Upper lobe of left lung (tissue), 6 donors: Measurements from ENCODE around the gene DZIP1. TPM values are rescaled to one million over a fixed set of nuclear protein-coding genes. Genes with fewer than 3 reads are reported as not detected.

Experiments used
- ATAC-seq, 2 donors: fragments of 200-7000 bp; cut with Tn5 transposase; one replicate each; pipeline ENCODE4 v1.9.1; 2022; ENCODE audit warnings: mild to moderate bottlenecking in 2 of 2, moderate library complexity in 2 of 2; ENCODE audit not compliant: low FRiP score in 2 of 2
- DNase-seq, 2 donors: peaks; one replicate each; pipeline ENCODE4 v3.0.0-alpha.2; 2019 to 2020
- H3K27ac ChIP-seq, 4 donors: fragments of 200-600 bp; sonication (generic); one replicate each; pipeline ENCODE4 v1.5.1; 2016 to 2019
- H3K27me3 ChIP-seq, 4 donors: fragments of 200-600 bp; sonication (generic); one replicate each; pipeline ENCODE4 v1.5.1; 2017 to 2019
- H3K36me3 ChIP-seq, 4 donors: fragments of 200-600 bp; sonication (generic); one replicate each; pipeline ENCODE4 v1.5.1; 2016 to 2019
- H3K4me1 ChIP-seq, 4 donors: fragments of 200-600 bp; sonication (generic); one replicate each; pipeline ENCODE4 v1.5.1; 2018 to 2019
- H3K4me3 ChIP-seq, 4 donors: fragments of 200-600 bp; sonication (generic); one replicate each; pipeline ENCODE4 v1.5.1; 2017 to 2019; ENCODE audit warnings: mild to moderate bottlenecking in 2 of 4, moderate library complexity in 1 of 4
- H3K9me3 ChIP-seq, 4 donors: fragments of 200-600 bp; sonication (generic); one replicate each; pipeline ENCODE4 v1.5.1; 2018 to 2019
- EP300 ChIP-seq, 4 donors: sonication (generic); formaldehyde crosslinking; IDR thresholded peaks; one replicate each; pipeline ENCODE4 v1.5.1; 2017; ENCODE audit warnings: antibody characterized with exemption in 4 of 4, control low read depth in 2 of 4
- POLR2A ChIP-seq, 4 donors: fragments of 450-650 bp; IDR thresholded peaks; one replicate each; pipeline ENCODE4 v1.5.1; 2016 to 2017; ENCODE audit warnings: antibody characterized with exemption in 4 of 4, mild to moderate bottlenecking in 2 of 4
- POLR2AphosphoS5 ChIP-seq, 2 donors: sonication (generic); formaldehyde crosslinking; IDR thresholded peaks; one replicate each; pipeline ENCODE4 v1.5.1; 2017; ENCODE audit warnings: antibody characterized with exemption in 2 of 2
- WGBS, 2 donors: methylation state at CpG; one replicate each; pipeline ENCODE4 v1.1.5; 2017 to 2018; 5-methylcytosine and 5-hydroxymethylcytosine counted together
- total RNA-seq, 6 donors: library from RNA; depleted of rRNA in 4 of 6; stranded (reverse); fragments of >200 nt in 4 of 6; gene quantifications; one replicate each; pipeline versions ENCODE4 v1.1.0 to v1.2.1, GENCODE V29; 2016 to 2021
- TF ChIP-seq, protein P1 (sequence below), 6 experiments: fragments of 450-650 bp in 4 of 6; fragments of 200-600 bp in 2 of 6; sonication (generic) in 2 of 6; IDR thresholded peaks; one replicate each; pipeline ENCODE4 v1.5.1; 2016 to 2019; ENCODE audit warnings: antibody characterized with exemption in 6 of 6
- donor health status: DM: no; HTN: no; CAD: no; lungs with moderate emphysema.
- donor health status: DM: no; HTN: yes; CAD: no; lungs with severe emphysema.

Gene DZIP1
- total RNA-seq, 6 donors from 2014 or later = 4.8 to 18.4 (median 8.7) TPM

DNA sequence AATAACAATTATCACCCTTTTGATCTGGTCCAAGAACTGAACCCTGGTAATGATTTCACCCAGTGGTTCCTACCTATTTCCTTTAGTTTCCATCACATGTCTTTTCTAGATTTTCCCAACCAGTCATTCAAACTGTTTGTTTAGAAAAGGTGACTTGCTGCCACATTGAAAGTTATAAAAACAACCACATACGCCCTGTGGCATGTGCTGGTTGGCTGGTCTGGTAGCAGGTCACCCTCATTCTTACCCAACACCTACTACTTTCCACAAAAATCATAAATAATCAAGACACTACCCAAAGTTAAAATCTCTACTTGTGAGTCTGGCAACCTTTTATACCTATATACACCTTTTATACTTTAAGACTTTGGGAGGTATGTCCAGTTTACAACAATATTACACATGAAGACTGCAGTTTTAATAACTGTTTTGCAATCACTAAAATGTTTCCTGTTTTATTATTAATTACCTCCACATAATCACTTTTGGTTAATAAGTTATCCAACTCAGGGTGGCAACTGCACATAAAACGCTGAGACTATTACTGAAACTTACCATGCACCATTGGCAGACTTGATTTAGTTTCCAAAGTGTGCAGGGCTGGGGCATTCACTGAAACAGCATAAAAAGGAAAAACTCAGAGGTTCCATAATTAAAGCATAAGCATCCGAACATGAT lies 38.9 kb downstream of the DZIP1 start:
- H3K4me1 ChIP-seq = peaks cover 0 to 6% (median 2%) of the 10 kb centered on the region in 4 donors
- TF ChIP-seq, protein P1, sequence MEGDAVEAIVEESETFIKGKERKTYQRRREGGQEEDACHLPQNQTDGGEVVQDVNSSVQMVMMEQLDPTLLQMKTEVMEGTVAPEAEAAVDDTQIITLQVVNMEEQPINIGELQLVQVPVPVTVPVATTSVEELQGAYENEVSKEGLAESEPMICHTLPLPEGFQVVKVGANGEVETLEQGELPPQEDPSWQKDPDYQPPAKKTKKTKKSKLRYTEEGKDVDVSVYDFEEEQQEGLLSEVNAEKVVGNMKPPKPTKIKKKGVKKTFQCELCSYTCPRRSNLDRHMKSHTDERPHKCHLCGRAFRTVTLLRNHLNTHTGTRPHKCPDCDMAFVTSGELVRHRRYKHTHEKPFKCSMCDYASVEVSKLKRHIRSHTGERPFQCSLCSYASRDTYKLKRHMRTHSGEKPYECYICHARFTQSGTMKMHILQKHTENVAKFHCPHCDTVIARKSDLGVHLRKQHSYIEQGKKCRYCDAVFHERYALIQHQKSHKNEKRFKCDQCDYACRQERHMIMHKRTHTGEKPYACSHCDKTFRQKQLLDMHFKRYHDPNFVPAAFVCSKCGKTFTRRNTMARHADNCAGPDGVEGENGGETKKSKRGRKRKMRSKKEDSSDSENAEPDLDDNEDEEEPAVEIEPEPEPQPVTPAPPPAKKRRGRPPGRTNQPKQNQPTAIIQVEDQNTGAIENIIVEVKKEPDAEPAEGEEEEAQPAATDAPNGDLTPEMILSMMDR (IDR thresholded peaks at IDR 0.05) = no peak
- TF ChIP-seq POLR2A (IDR thresholded peaks at IDR 0.05) (no peak), EP300 (IDR thresholded peaks at IDR 0.05) (no peak), POLR2AphosphoS5 (IDR thresholded peaks at IDR 0.05) (no peak)
- no peaks in the 10 kb centered on the region for H3K9me3 ChIP-seq
- 80 to 83% methylated on average over 3 of the region's 3 CpGs for WGBS, 2 donors
- ATAC-seq (no peak), DNase-seq (no peak)
- no peak overlapping the region for H3K27ac ChIP-seq
- H3K36me3 ChIP-seq = no peaks in the 10 kb centered on the region
- no peaks in the 10 kb centered on the region for H3K27me3 ChIP-seq
- H3K4me3 ChIP-seq = no peak overlapping the region

DNA sequence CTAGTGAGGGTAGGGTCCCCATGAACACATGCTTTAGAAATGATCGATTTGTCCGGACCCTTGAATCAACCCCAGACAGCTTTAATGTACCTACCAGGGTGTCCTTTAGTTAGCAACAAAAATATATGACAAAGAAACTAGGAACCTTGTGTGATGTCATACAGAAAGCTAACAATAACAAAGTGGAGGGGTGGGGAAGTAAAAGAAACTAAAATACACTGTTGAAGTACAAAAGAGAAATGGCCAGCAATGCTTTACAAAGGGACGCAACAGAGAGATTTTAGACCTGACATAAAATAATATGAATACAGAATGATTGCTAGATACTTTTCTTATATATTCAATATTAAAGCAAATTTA lies 40.0 kb downstream of the DZIP1 start:
- Histone ChIP-seq H3K27ac (no peak overlapping the region), H3K4me3 (no peak overlapping the region), H3K36me3 (no peaks in the 10 kb centered on the region), H3K9me3 (no peaks in the 10 kb centered on the region), H3K27me3 (no peaks in the 10 kb centered on the region), H3K4me1 (peaks cover 0 to 6% (median 2%) of the 10 kb centered on the region in 4 donors)
- DNase-seq = no peak
- WGBS, 2 donors = 76 to 80% methylated on average over 3 of the region's 3 CpGs
- TF ChIP-seq EP300 (IDR thresholded peaks at IDR 0.05) (no peak), POLR2A (IDR thresholded peaks at IDR 0.05) (no peak), POLR2AphosphoS5 (IDR thresholded peaks at IDR 0.05) (no peak)
- TF ChIP-seq, protein P1 (IDR thresholded peaks at IDR 0.05) = no peak
- no peak for ATAC-seq

DNA sequence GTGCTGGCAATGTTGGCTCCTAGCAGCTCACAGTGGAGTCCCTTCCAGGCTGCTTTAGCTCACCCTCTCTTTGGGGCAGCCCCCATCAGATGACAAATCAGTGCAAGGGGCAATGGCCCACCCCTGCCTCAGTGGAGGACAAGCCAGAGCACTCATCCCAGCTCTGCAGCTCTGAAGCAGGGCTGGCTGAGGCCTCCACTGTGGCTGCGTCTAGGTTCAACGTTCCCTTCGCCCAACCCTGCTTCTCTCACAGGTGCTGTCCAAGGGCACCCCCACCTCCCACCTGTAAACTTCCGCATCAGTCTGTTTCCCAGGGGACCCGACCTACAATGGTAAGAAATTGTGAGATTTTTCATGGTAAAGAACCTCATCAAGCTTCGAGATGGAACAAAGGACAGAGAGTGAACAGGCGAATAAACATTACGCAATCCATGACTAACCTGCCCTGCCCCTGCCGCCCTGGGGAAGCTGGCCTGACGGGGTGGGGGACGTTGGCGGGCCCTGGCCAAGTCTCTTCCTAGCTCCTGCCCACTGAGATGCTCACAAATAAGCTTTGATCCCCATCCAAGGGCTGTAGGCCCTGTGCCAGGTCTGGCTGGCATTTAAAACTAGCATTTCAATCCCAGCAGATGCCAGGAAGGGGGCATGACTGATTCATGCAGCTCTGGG lies 40.5 kb downstream of the DZIP1 start:
- Histone ChIP-seq H3K27ac (no peak overlapping the region), H3K9me3 (no peaks in the 10 kb centered on the region), H3K36me3 (no peaks in the 10 kb centered on the region), H3K4me3 (no peak overlapping the region), H3K27me3 (no peaks in the 10 kb centered on the region), H3K4me1 (peaks cover 0 to 6% (median 2%) of the 10 kb centered on the region in 4 donors)
- peak in 1 of 2 donors; percentile 50 for ATAC-seq
- WGBS, 2 donors = 55 to 61% methylated on average over 12 of the region's 12 CpGs
- DNase-seq = peak; percentile 24 to 59
- TF ChIP-seq POLR2A (IDR thresholded peaks at IDR 0.05) (no peak), POLR2AphosphoS5 (IDR thresholded peaks at IDR 0.05) (no peak), EP300 (IDR thresholded peaks at IDR 0.05) (no peak)
- TF ChIP-seq, protein P1 (IDR thresholded peaks at IDR 0.05) = no peak

DNA sequence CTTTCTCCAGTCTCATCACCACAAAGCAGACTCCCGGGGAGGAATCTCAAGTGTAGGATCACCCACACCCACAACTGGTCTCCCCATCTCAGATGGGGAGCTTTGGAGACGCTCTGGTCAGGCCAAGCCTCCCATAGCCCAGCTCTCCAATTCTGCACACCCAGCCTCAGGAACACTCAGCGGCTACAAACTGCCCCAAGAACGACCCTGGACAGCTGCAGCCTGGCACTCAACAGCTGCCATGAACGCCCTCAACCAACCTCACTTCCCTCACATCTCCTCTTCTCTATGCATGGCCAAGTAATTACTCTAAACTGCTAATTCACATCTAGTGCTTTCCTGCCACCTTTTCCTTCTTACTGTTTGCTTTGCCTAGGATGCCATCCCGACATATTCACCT lies 42.6 kb downstream of the DZIP1 start:
- H3K27me3 ChIP-seq = no peaks in the 10 kb centered on the region
- ATAC-seq = no peak
- H3K4me3 ChIP-seq = no peak overlapping the region
- 89 to 92% methylated on average over 6 of the region's 6 CpGs for WGBS, 2 donors
- TF ChIP-seq POLR2A (IDR thresholded peaks at IDR 0.05) (no peak), EP300 (IDR thresholded peaks at IDR 0.05) (no peak)
- TF ChIP-seq, protein P1 (IDR thresholded peaks at IDR 0.05) = no peak
- no peak overlapping the region for H3K27ac ChIP-seq
- no peak for DNase-seq
- peaks cover 0 to 6% (median 2%) of the 10 kb centered on the region in 4 donors for H3K4me1 ChIP-seq
- H3K36me3 ChIP-seq = no peaks in the 10 kb centered on the region
- H3K9me3 ChIP-seq = no peaks in the 10 kb centered on the region
